HG03432 (cell line): ENCODE measurements around the gene FLYWCH1.
"Not testable (repeated sequence)": the region's sequence is repeated elsewhere in the genome, so short reads cannot be mapped to it uniquely, and the experiment has no call there.

Source experiments
- ATAC-seq: cut with Tn5 transposase; IDR thresholded peaks from one replicate; pipeline ENCODE4 v1.9.1; 2021; ENCODE audit warnings: mild to moderate bottlenecking, moderate library complexity; ENCODE audit not compliant: unreplicated experiment

Gene FLYWCH1

GRCh38 chr16:2899564-2900072, 12.1 kb upstream of the FLYWCH1 start:
- no peak for ATAC-seq

GRCh38 chr16:2900526-2901075, 11.1 kb upstream of the FLYWCH1 start:
- ATAC-seq = no peak

DNA sequence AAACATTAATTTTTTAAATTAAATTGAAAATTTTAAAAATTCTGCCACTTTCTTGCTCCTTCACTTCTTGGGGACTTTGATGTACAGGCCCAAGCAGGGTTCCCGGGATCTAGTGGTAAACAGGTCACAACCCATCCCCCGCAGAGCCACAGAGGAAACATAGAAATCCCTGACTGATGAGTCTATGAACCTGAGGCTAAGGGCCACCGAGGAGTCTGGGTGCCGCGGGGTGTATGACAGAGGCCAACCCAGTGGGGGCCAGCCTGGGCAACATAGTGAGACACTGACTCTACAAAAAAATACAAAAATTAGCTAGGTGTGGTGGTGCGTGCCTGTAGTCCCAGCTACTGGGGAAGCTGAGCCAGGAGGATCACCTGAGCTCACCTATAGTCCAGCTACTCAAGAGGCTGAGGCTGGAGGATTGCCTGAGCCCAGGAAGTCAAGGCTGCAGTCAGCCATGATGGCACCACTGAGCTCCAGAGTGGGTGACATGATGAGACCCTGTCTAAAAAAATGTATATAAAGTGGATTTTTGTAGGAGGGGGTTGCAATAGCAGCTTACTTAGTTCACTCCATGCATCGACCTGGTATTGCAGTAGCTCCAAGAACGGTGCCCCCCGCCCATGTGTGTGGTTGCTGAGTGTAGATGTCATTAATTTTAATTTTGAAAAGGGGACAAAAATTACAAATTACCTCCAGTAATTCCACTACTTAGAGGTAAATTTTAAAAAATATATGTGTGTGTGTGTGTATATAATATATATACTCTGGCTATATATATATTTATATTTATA, 9.2 kb upstream of the FLYWCH1 start:
- ATAC-seq = no peak

DNA sequence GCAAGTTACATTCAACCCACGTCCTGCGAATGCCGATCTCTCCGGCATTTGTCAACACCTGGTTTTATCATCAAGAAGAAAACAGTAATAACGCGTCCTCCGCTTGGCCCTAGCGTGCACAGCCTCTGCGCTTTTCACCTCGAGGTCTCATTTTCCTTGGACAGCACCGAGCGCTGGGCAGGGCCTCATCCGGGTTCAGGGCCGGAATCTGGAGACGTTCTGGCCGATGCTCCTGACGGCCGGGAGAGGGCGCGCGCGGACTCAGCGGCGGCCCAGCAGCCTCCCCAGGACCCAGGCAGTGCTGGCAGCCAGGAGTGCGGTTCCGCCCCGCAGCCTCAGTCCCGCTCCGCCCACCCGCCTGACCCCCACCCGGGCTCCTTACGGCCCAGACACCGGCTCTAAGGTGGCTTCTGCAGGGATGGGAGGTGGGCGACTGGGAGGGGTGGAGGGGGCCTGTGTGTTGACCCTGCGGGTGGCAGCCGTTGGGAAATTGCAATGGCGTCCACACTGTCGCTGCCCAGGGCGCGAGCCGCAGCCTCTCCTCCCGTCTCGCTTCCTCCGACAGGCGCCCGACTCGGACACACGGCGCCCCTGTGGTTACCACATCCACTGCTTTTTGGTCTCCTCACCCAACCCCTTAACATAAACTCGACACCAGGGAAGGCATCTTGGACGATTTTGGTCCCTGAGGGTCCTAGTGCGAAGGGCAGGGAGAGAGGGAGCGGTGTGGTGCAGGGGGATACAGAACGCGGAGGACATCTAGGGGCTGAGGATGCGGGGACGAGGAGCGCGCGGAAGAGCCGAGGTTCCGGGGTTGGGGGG, 7.4 kb upstream of the FLYWCH1 start:
- peak; percentile 45 for ATAC-seq

GRCh38 chr16:2904922-2905240, 6.8 kb upstream of the FLYWCH1 start:
- peak; percentile 21 for ATAC-seq

- peak; percentile 73 for ATAC-seq
Observed at GRCh38 chr16:2905241-2905987, 6.3 kb upstream of the FLYWCH1 start.

DNA sequence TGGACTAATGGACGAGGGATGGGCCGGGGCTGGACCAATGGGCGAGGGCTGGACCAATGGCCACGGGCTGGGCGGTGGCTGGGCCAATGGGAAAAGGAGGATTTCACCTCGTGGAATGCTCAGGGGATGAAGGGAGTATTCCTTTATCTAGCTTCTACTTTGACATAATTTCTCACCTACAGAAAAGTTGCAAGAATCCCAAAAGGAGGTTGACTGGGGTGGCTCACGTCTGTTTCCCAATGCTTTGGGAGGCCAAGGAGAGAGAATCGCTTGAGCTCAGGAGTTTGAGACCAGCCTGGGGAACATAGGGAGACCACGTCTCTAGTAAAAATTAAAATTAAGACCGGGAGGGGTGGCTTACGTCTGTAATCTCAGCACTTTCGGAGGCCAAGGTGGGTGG, 5.7 kb upstream of the FLYWCH1 start:
- ATAC-seq = no peak

- ATAC-seq = not testable (repeated sequence)
Observed at GRCh38 chr16:2907084-2907753, 4.5 kb upstream of the FLYWCH1 start.

- ATAC-seq = no peak
Observed at GRCh38 chr16:2910441-2910969, 1.2 kb upstream of the FLYWCH1 start.

DNA sequence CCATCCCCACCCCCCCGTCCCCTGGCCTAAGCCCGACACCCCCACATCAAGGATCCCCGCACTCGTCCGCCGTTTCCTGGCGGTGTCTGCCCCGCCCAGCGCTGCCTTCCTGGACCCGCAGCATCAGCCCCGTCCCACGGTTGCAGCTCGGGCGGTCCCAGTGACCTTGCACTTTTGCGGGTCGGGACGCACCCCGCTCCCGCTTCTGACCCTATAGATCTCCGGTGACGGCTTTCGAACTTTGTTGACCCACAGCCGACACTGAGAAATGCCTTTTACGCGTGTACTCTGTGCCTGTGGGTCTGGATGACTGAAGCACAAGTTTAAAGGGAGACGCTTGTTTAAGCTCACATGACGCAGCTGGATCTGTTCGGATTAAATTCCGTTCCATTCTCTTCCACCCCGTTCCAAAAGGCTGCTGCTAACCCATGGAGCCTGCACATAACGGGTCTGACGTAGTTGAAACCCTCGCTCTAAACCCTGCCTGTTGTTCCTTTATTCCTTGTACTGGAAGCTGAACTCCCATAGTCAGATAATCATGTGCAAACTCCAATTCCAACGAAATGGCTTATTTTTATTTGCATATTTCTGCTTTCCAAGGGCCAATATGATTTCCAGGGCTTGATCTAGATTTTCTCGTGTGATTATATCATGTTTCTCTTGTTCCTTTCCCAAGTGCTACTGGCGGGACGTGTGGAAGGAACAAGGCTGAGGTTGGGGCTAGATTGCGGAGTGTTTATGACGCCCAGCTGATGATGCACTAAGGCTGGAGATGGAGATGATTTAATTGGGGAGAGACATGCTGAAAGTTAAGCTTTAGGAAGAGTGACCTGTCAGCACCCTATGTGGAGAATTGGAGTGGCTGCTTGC, 834 bp downstream of the FLYWCH1 start:
- peak; percentile 30 for ATAC-seq

DNA sequence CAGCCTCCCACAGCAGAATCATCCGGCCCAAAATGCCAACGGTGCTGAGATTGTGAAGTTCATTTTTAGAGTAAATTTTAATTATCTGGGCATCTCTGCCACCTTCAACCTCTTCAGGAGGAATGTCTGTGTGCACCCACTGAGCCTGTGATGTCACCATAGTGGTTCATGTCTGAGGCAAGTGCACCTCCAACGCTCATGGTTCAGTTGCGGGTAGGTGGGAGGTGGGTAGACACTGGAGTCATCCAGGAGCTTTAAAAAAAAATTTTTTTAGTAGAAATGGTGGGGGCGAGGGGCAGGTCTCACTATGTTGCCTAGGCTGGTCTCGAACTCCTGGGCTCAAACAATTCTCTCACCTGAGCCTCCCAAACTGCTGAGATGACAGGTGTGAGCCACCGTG, 1.9 kb downstream of the FLYWCH1 start:
- no peak for ATAC-seq

DNA sequence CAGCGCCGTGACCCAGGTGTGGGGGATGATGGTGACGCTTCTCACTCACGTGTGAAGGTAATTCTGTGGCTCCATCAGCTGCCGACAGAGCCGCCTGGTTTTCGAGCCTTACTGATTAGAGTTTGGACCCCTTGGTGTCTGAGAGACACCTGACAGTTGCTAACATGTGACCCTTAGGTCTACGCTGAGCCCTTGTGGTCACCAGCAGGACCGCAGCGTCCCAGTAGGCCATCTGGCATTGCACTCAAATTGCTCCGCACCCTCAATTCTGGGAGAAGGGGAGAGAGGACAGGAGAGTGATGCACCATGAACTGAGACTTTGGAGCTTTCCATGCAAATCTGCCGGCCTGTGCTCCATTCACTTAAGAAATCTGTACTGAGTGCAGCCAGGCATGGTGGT, 2.5 kb downstream of the FLYWCH1 start:
- ATAC-seq = no peak

DNA sequence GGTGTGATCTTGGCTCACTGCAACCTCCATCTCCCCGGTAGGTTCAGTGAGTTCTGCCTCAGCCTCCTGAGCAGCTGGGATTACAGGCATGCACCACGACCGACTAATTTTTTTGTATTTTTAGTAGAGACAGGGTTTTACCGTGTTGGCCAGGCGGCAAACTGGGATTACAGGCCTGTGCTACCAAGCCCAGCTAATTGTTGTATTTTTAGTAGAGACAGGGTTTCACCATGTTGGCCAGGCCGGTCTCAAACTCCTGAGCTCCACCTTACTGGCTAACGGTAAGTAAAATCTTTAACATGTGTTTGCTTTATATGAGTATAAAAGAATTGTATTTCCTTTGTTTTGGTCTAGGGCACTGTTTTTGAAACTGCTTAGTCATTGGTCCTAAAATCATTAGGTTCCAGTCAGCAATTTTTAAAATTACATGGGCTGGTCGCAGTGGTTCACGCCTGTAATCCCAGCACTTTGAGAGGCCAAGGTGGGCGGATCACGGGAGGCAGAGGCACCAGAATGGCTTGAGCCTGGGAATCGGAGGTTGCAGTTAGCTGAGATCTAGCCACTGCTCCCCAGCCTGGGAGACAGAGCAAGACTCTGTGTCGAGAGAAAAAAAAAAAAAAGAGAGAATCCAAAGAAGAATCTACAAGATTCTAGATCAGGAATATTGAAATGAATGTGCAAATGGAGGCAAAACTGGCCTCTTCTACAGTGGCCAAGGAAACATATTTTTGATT, 3.6 kb downstream of the FLYWCH1 start:
- ATAC-seq = no peak

- no peak for ATAC-seq
Observed at GRCh38 chr16:2919511-2920255, 8.0 kb downstream of the FLYWCH1 start.

GRCh38 chr16:2923481-2923880, 11.8 kb downstream of the FLYWCH1 start:
- no peak for ATAC-seq

GRCh38 chr16:2924901-2925755, 13.4 kb downstream of the FLYWCH1 start:
- ATAC-seq = no peak
